ENCODE measurements around the gene CACNA1F. TPM values are rescaled to one million over a fixed set of nuclear protein-coding genes. Genes with fewer than 3 reads are reported as not detected.

The CACNA1F gene
- total and polyA plus RNA-seq, 9 of the 15 experiments (the other 6 are each of a cell fraction or from before 2014, with no cell fraction given): under 0.01 to 0.41 (median 0.03) TPM; not detected in 3

GRCh38 chrX:49166914-49167739, 66.0 kb downstream of the CACNA1F start (continued):
- TF ChIP-seq TFAP4 (CRISPR knock-in tag; IDR thresholded peaks at IDR 0.05; ENCODE audit: borderline replicate concordance) (peak; percentile 73; the same call in 1 of the 2 replicates), HCFC1 (IDR thresholded peaks at IDR 0.05; ENCODE audit: low read depth, low read length) (0 out of 2 replicates have a peak, but pooled peaks have one; percentile 6), THRB (CRISPR knock-in tag; conservative IDR thresholded peaks at IDR 0.05) (0 out of 2 replicates have a peak, but pooled peaks have one; percentile 14), SMAD3 (CRISPR knock-in tag; conservative IDR thresholded peaks at IDR 0.05) (no peak), SMARCC2 (IDR thresholded peaks at IDR 0.05; ENCODE audit: low read depth) (peak; percentile 59; the same call in 1 of the 2 replicates), CREBBP (IDR thresholded peaks at IDR 0.05; ENCODE audit: low read depth, low read length) (no peak), FOS (IDR thresholded peaks at IDR 0.05; ENCODE audit: extremely low read depth, insufficient read length) (no peak), GABPB1 (CRISPR knock-in tag; IDR thresholded peaks at IDR 0.05) (peak; percentile 44; the same call in 1 of the 2 replicates), LEF1 (IDR thresholded peaks at IDR 0.05) (peak; percentile 91), ZNF79 (CRISPR knock-in tag; IDR thresholded peaks at IDR 0.05; ENCODE audit: low read depth) (no peak), ATF1 (CRISPR knock-in tag; IDR thresholded peaks at IDR 0.05) (no peak), ATF1 (tag; IDR thresholded peaks at IDR 0.05) (peak; percentile 46; the same call in 1 of the 2 replicates), MXD1 (CRISPR knock-in tag; IDR thresholded peaks at IDR 0.05; ENCODE audit: borderline replicate concordance, poor library complexity, severe bottlenecking) (no peak), ZNF431 (CRISPR knock-in tag; IDR thresholded peaks at IDR 0.05) (no peak), PPARD (CRISPR knock-in tag; IDR thresholded peaks at IDR 0.05) (no peak)
- TF ChIP-seq, protein P1, sequence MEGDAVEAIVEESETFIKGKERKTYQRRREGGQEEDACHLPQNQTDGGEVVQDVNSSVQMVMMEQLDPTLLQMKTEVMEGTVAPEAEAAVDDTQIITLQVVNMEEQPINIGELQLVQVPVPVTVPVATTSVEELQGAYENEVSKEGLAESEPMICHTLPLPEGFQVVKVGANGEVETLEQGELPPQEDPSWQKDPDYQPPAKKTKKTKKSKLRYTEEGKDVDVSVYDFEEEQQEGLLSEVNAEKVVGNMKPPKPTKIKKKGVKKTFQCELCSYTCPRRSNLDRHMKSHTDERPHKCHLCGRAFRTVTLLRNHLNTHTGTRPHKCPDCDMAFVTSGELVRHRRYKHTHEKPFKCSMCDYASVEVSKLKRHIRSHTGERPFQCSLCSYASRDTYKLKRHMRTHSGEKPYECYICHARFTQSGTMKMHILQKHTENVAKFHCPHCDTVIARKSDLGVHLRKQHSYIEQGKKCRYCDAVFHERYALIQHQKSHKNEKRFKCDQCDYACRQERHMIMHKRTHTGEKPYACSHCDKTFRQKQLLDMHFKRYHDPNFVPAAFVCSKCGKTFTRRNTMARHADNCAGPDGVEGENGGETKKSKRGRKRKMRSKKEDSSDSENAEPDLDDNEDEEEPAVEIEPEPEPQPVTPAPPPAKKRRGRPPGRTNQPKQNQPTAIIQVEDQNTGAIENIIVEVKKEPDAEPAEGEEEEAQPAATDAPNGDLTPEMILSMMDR (IDR thresholded peaks at IDR 0.05 in 2 of 3, conservative IDR thresholded peaks at IDR 0.05 in 1 of 3; ENCODE audit: insufficient read depth in 2 of 3, low read depth in 1 of 3, low read length in 3 of 3): peak in 2 of 3 experiments; percentile 9 to 16; a peak in 1 of 6 replicates
- TF ChIP-seq, protein P2, sequence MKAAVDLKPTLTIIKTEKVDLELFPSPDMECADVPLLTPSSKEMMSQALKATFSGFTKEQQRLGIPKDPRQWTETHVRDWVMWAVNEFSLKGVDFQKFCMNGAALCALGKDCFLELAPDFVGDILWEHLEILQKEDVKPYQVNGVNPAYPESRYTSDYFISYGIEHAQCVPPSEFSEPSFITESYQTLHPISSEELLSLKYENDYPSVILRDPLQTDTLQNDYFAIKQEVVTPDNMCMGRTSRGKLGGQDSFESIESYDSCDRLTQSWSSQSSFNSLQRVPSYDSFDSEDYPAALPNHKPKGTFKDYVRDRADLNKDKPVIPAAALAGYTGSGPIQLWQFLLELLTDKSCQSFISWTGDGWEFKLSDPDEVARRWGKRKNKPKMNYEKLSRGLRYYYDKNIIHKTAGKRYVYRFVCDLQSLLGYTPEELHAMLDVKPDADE (conservative IDR thresholded peaks at IDR 0.05; ENCODE audit: control insufficient read depth, low read depth, low read length): peak; percentile 72; the same call in 1 of the 2 replicates
- TF ChIP-seq, protein P3, sequence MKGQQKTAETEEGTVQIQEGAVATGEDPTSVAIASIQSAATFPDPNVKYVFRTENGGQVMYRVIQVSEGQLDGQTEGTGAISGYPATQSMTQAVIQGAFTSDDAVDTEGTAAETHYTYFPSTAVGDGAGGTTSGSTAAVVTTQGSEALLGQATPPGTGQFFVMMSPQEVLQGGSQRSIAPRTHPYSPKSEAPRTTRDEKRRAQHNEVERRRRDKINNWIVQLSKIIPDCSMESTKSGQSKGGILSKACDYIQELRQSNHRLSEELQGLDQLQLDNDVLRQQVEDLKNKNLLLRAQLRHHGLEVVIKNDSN (CRISPR knock-in tag; IDR thresholded peaks at IDR 0.05): no peak
- TF ChIP-seq, protein P4, sequence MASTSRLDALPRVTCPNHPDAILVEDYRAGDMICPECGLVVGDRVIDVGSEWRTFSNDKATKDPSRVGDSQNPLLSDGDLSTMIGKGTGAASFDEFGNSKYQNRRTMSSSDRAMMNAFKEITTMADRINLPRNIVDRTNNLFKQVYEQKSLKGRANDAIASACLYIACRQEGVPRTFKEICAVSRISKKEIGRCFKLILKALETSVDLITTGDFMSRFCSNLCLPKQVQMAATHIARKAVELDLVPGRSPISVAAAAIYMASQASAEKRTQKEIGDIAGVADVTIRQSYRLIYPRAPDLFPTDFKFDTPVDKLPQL (IDR thresholded peaks at IDR 0.05; ENCODE audit: extremely low read depth, insufficient read length): no peak
